ENCODE measurements around the gene TYK2.

The TYK2 gene

GRCh38 chr19:10408511-10409283 lies 28.3 kb upstream of the TYK2 start:
- H2AFZ ChIP-seq (ENCODE audit: low read depth, low read length): peak overlapping the region; percentile 52
- peaks cover 59% of the 10 kb centered on the region for H3K4me1 ChIP-seq (ENCODE audit: low read length)
- H3K4me3 ChIP-seq (ENCODE audit: low read length): peak overlapping the region; percentile 38
- H3K27me3 ChIP-seq (ENCODE audit: low read depth, low read length): peaks cover 9% of the 10 kb centered on the region
- TF ChIP-seq EZH2phosphoT487 (IDR thresholded peaks at IDR 0.05; ENCODE audit: low read depth) (no peak), CTCF (IDR thresholded peaks at IDR 0.05; ENCODE audit: low read depth, low read length) (no peak)
- no peaks in the 10 kb centered on the region for H3K9me3 ChIP-seq (ENCODE audit: insufficient read depth, low read length)
- H3K4me2 ChIP-seq (ENCODE audit: low read length): peak overlapping the region; percentile 66
- H4K20me1 ChIP-seq (ENCODE audit: insufficient read depth, low read length): no peaks in the 10 kb centered on the region
- no peak overlapping the region for H3K27ac ChIP-seq (ENCODE audit: low read length)
- no peaks in the 10 kb centered on the region for H3K79me2 ChIP-seq (ENCODE audit: low read length)
- no peaks in the 10 kb centered on the region for H3K36me3 ChIP-seq (replicated peaks; ENCODE audit: low read depth, low read length)
- H3K9ac ChIP-seq (ENCODE audit: low read length): peak overlapping the region; percentile 26; the same call in 1 of the 2 replicates

GRCh38 chr19:10407096-10407495 lies 26.7 kb upstream of the TYK2 start:
- no peak overlapping the region for H3K4me2 ChIP-seq (ENCODE audit: low read length)
- H3K9ac ChIP-seq (ENCODE audit: low read length): no peak overlapping the region
- H4K20me1 ChIP-seq (ENCODE audit: insufficient read depth, low read length): no peaks in the 10 kb centered on the region
- no peak overlapping the region for H2AFZ ChIP-seq (ENCODE audit: low read depth, low read length)
- H3K4me3 ChIP-seq (ENCODE audit: low read length): no peak overlapping the region
- H3K79me2 ChIP-seq (ENCODE audit: low read length): peaks cover 12% of the 10 kb centered on the region
- H3K4me1 ChIP-seq (ENCODE audit: low read length): peaks cover 50% of the 10 kb centered on the region
- no peak overlapping the region for H3K27ac ChIP-seq (ENCODE audit: low read length)
- H3K36me3 ChIP-seq (replicated peaks; ENCODE audit: low read depth, low read length): no peaks in the 10 kb centered on the region
- TF ChIP-seq EZH2phosphoT487 (IDR thresholded peaks at IDR 0.05; ENCODE audit: low read depth) (no peak), CTCF (IDR thresholded peaks at IDR 0.05; ENCODE audit: low read depth, low read length) (no peak)
- peaks cover 9% of the 10 kb centered on the region for H3K27me3 ChIP-seq (ENCODE audit: low read depth, low read length)
- H3K9me3 ChIP-seq (ENCODE audit: insufficient read depth, low read length): no peaks in the 10 kb centered on the region

- H3K4me2 ChIP-seq (ENCODE audit: low read length): no peak overlapping the region
- no peaks in the 10 kb centered on the region for H3K9me3 ChIP-seq (ENCODE audit: insufficient read depth, low read length)
- H4K20me1 ChIP-seq (ENCODE audit: insufficient read depth, low read length): 0 out of 2 replicates have a peak, but pooled peaks cover 4% of the 10 kb centered on the region
- no peak overlapping the region for H3K4me3 ChIP-seq (ENCODE audit: low read length)
- H3K9ac ChIP-seq (ENCODE audit: low read length): no peak overlapping the region
- no peak for TF ChIP-seq EZH2phosphoT487 (IDR thresholded peaks at IDR 0.05; ENCODE audit: low read depth)
- no peak for TF ChIP-seq CTCF (IDR thresholded peaks at IDR 0.05; ENCODE audit: low read depth, low read length)
- peaks cover 9% of the 10 kb centered on the region for H3K27me3 ChIP-seq (ENCODE audit: low read depth, low read length)
- peaks cover under 1% of the 10 kb centered on the region for H3K36me3 ChIP-seq (replicated peaks; ENCODE audit: low read depth, low read length)
- no peak overlapping the region for H3K27ac ChIP-seq (ENCODE audit: low read length)
- peaks cover 50% of the 10 kb centered on the region for H3K4me1 ChIP-seq (ENCODE audit: low read length)
- peaks cover 21% of the 10 kb centered on the region for H3K79me2 ChIP-seq (ENCODE audit: low read length)
- no peak overlapping the region for H2AFZ ChIP-seq (ENCODE audit: low read depth, low read length)
Observed at GRCh38 chr19:10406191-10406590, 25.8 kb upstream of the TYK2 start.

- Histone ChIP-seq H3K36me3 (replicated peaks; ENCODE audit: low read depth, low read length) (peaks cover 7% of the 10 kb centered on the region), H3K9me3 (ENCODE audit: insufficient read depth, low read length) (no peaks in the 10 kb centered on the region), H2AFZ (ENCODE audit: low read depth, low read length) (no peak overlapping the region), H3K27me3 (ENCODE audit: low read depth, low read length) (peaks cover 9% of the 10 kb centered on the region), H3K4me2 (ENCODE audit: low read length) (peak overlapping the region; percentile 96), H3K4me1 (ENCODE audit: low read length) (peaks cover 42% of the 10 kb centered on the region), H4K20me1 (ENCODE audit: insufficient read depth, low read length) (0 out of 2 replicates have a peak, but pooled peaks cover 9% of the 10 kb centered on the region), H3K79me2 (ENCODE audit: low read length) (peaks cover 32% of the 10 kb centered on the region), H3K9ac (ENCODE audit: low read length) (peak overlapping the region; percentile 62), H3K27ac (ENCODE audit: low read length) (no peak overlapping the region), H3K4me3 (ENCODE audit: low read length) (peak overlapping the region; percentile 88)
- no peak for TF ChIP-seq EZH2phosphoT487 (IDR thresholded peaks at IDR 0.05; ENCODE audit: low read depth)
- TF ChIP-seq CTCF (IDR thresholded peaks at IDR 0.05; ENCODE audit: low read depth, low read length): no peak
Observed at GRCh38 chr19:10404888-10405820, 24.8 kb upstream of the TYK2 start.
